GM13977 (cell line): Measurements from ENCODE around the gene AP1S1.

Experiments
- DNase-seq: peaks from one replicate; pipeline ENCODE4 v3.0.0; 2012; ENCODE audit warnings: low spot score
- CTCF ChIP-seq: IDR thresholded peaks from 2 replicates; pipeline ENCODE4 v1.5.1; 2012; ENCODE audit warnings: mild to moderate bottlenecking, control low read depth; ENCODE audit not compliant: insufficient read depth; ENCODE audit errors: extremely low read depth, missing control alignments
- in situ Hi-C: fragments of 300-500 bp; cut with MboI; formaldehyde crosslinking; loops from one replicate; pipeline ENCODE4 v1.12.0; 2022; ENCODE audit warnings: low sequenced_read_pairs, low pct_unique_long_range_greater_than_20kb, mixed read lengths, inconsistent platforms; ENCODE audit not compliant: unreplicated experiment

The AP1S1 gene

GRCh38 chr7:101174322-101174854, 20.1 kb downstream of the AP1S1 start:
- in situ Hi-C loops = no loop called here
- no peak for DNase-seq
- no peak for TF ChIP-seq CTCF

- TF ChIP-seq CTCF = no peak
- no peak for DNase-seq
- in situ Hi-C loops = no loop called here
Measured at GRCh38 chr7:101175664-101176063, 21.4 kb downstream of the AP1S1 start.

GRCh38 chr7:101177644-101178043, 23.4 kb downstream of the AP1S1 start:
- TF ChIP-seq CTCF = no peak
- DNase-seq = no peak

GRCh38 chr7:101179117-101179516, 24.8 kb downstream of the AP1S1 start:
- TF ChIP-seq CTCF = no peak
- in situ Hi-C loops = no loop called here
- DNase-seq = no peak

More at GRCh38 chr7:101177644-101178043, 23.4 kb downstream of the AP1S1 start:
- in situ Hi-C loops = no loop called here

- DNase-seq = no peak
- no peak for TF ChIP-seq CTCF
- in situ Hi-C loops = no loop called here
Measured at GRCh38 chr7:101179713-101180112, 25.4 kb downstream of the AP1S1 start.

- TF ChIP-seq CTCF = no peak
- in situ Hi-C loops = no loop called here
- no peak for DNase-seq
Measured at GRCh38 chr7:101180130-101180755, 26.0 kb downstream of the AP1S1 start, which contains the start of gene NAT16. TSS of gene NAT16 (minus strand) at chr7:101180293. CDS start at chr7:101174807, 5,486 bp downstream.
